A673 (cell line): Measurements from ENCODE around the gene KLC4. TPM values are rescaled to one million over a fixed set of nuclear protein-coding genes. Genes with fewer than 3 reads are reported as not detected.

Source experiments
- BruUV-seq: library from RNA; stranded (reverse); fragments of 400-500 nt; replicated peaks from 2 replicates; lab custom pipeline; 2021; lab: Mats Ljungman, UMichigan
- CTCF ChIA-PET: fragments of 300-600 bp; sonication (Branson Sonifier 250); formaldehyde crosslinking; loops from one replicate; lab custom pipeline; 2022; ENCODE audit warnings: antibody characterized with exemption; lab: Charles Lee
- POLR2A ChIA-PET: fragments of 300-600 bp; sonication (Branson Sonifier 250); formaldehyde crosslinking; loops from one replicate; lab custom pipeline; 2022; ENCODE audit warnings: antibody characterized with exemption; ENCODE audit not compliant: low non-redundant PET; lab: Charles Lee
- DNase-seq: peaks from one replicate; pipeline ENCODE4 v3.0.0-alpha.2; 2015; ENCODE audit warnings: low spot score
- H3K27ac ChIP-seq: fragments of 200-600 bp; sonication (generic); 2 replicates; pipeline ENCODE4 v1.5.1; 2016; ENCODE audit warnings: mixed run types, low read depth, mild to moderate bottlenecking, mixed read lengths, antibody characterized with exemption, low read length; ENCODE audit not compliant: poor library complexity, severe bottlenecking
- H3K27me3 ChIP-seq: fragments of 200-600 bp; sonication (generic); replicated peaks from 2 replicates; pipeline ENCODE4 v1.6.1; 2017; ENCODE audit warnings: mixed run types, low read depth, mild to moderate bottlenecking, mixed read lengths, antibody characterized with exemption, low read length; ENCODE audit not compliant: insufficient read depth, poor library complexity
- H3K36me3 ChIP-seq: fragments of 200-600 bp; sonication (generic); 2 replicates; pipeline ENCODE4 v1.6.1; 2016; ENCODE audit warnings: mixed run types, mild to moderate bottlenecking, mixed read lengths, antibody characterized with exemption, low read length; ENCODE audit not compliant: insufficient read depth, poor library complexity, severe bottlenecking
- H3K4me1 ChIP-seq: fragments of 200-600 bp; sonication (generic); 2 replicates; pipeline ENCODE4 v1.6.1; 2017; ENCODE audit warnings: mixed run types, mild to moderate bottlenecking, mixed read lengths, antibody characterized with exemption, low read length; ENCODE audit not compliant: insufficient read depth, poor library complexity, severe bottlenecking
- H3K4me3 ChIP-seq: fragments of 200-600 bp; sonication (generic); 2 replicates; pipeline ENCODE4 v1.5.1; 2016; ENCODE audit warnings: low read depth, mixed run types, mild to moderate bottlenecking, mixed read lengths, low read length; ENCODE audit not compliant: poor library complexity, severe bottlenecking
- H3K9me3 ChIP-seq: fragments of 200-600 bp; sonication (generic); 2 replicates; pipeline ENCODE4 v1.6.1; 2016; ENCODE audit warnings: mixed run types, low read depth, mild to moderate bottlenecking, mixed read lengths, antibody characterized with exemption, low read length; ENCODE audit not compliant: poor library complexity, severe bottlenecking
- CTCF ChIP-seq: fragments of 300-800, 200-600 bp; sonication (generic); conservative IDR thresholded peaks from 2 replicates; pipeline ENCODE4 v1.5.1; 2017; ENCODE audit warnings: low read depth, mild to moderate bottlenecking, antibody characterized with exemption, low read length, moderate library complexity, mixed read lengths
- EZH2 ChIP-seq: fragments of 200-600 bp; sonication (generic); IDR thresholded peaks from 2 replicates; pipeline ENCODE4 v1.6.1; 2017; ENCODE audit warnings: borderline replicate concordance, low read depth, mild to moderate bottlenecking, mixed read lengths, antibody characterized with exemption, low read length; ENCODE audit not compliant: poor library complexity, severe bottlenecking
- intact Hi-C: fragments of 100-400 bp; cut with micrococcal nuclease; formaldehyde crosslinking; loops from one replicate; pipeline ENCODE4 v1.10.0; 2022; ENCODE audit not compliant: unreplicated experiment
- total RNA-seq: library from RNA; stranded (reverse); gene quantifications from 2 replicates; pipeline ENCODE4 v1.2.3, GENCODE V29; 2021

KLC4 gene
- total RNA-seq, 1 experiment from 2014 or later, result 21.3 TPM

- ChIA-PET CTCF (interaction anchor here (1.2 to 1.5 kb wide), 2 partner anchors 63 to 131 kb away, joined by 5 to 8 read pairs; partner anchors contain the start of gene PTK7), POLR2A (interaction anchor here (1.2 kb wide), 1 partner anchor 84 kb away, joined by 5 read pairs; the partner anchor contains the start of gene CNPY3)
- Histone ChIP-seq H3K36me3 (peaks cover 60% of the 10 kb centered on the region), H3K27ac (peak overlapping the region; percentile 79), H3K27me3 (no peaks in the 10 kb centered on the region), H3K4me3 (peak overlapping the region; percentile 82), H3K9me3 (no peaks in the 10 kb centered on the region), H3K4me1 (peaks cover 7% of the 10 kb centered on the region)
- no peak for TF ChIP-seq CTCF
- TF ChIP-seq EZH2, result no peak
- DNase-seq, result no peak
- intact Hi-C loops, result loop anchor here (5.0 kb wide), 1 partner anchor 111 kb away; no protein-coding TSS in a partner anchor
- no TSS peak for BruUV-seq
Observed at GRCh38 chr6:43013097-43013842, 46.2 kb upstream of the KLC4 start.

- peaks cover 7% of the 10 kb centered on the region for H3K4me1 ChIP-seq
- H3K4me3 ChIP-seq, result peak within 1 kb of the TSS; percentile 82
- no peaks in the 10 kb centered on the region for H3K9me3 ChIP-seq
- BruUV-seq, result no TSS peak
- TF ChIP-seq EZH2 (no peak), CTCF (no peak)
- peak; percentile 100 for DNase-seq
- peak within 1 kb of the TSS; percentile 79 for H3K27ac ChIP-seq
- peaks cover 59% of the 10 kb centered on the region for H3K36me3 ChIP-seq
- POLR2A ChIA-PET, result interaction anchor here (0.6 to 1.2 kb wide), 2 partner anchors 30 to 85 kb away, joined by 3 to 5 read pairs; partner anchors contain the start of genes CNPY3 and PPP2R5D
- CTCF ChIA-PET, result interaction anchor here (0.6 to 1.5 kb wide), 4 partner anchors 35 to 150 kb away, joined by 4 to 8 read pairs (median 5); partner anchors contain the start of genes PEX6 and PTK7
- intact Hi-C loops, result loop anchor here (5.0 kb wide), 1 partner anchor 112 kb away; no protein-coding TSS in a partner anchor
- no peaks in the 10 kb centered on the region for H3K27me3 ChIP-seq
Observed at GRCh38 chr6:43013843-43014433, 45.5 kb upstream of the KLC4 start, which contains the start of the genes KLHDC3 and MEA1. Gene KLHDC3 (plus strand): TSS chr6:43014249. CDS start chr6:43017193, 2,944 bp downstream. Gene MEA1 (minus strand): TSS chr6:43013946. CDS start chr6:43013813, 133 bp downstream.

GRCh38 chr6:43014434-43014909 is 45.0 kb upstream of the KLC4 start:
- POLR2A ChIA-PET, result interaction anchor here (0.6 to 1.2 kb wide), 2 partner anchors 30 to 85 kb away, joined by 3 to 5 read pairs; partner anchors contain the start of genes CNPY3 and PPP2R5D
- DNase-seq, result peak; percentile 23
- peak overlapping the region; percentile 82 for H3K4me3 ChIP-seq
- CTCF ChIA-PET, result interaction anchor here (0.6 to 1.5 kb wide), 4 partner anchors 35 to 150 kb away, joined by 4 to 8 read pairs (median 5); partner anchors contain the start of genes PEX6 and PTK7
- no peaks in the 10 kb centered on the region for H3K27me3 ChIP-seq
- peaks cover 57% of the 10 kb centered on the region for H3K36me3 ChIP-seq
- peak overlapping the region; percentile 63 for H3K27ac ChIP-seq
- peaks cover 7% of the 10 kb centered on the region for H3K4me1 ChIP-seq
- no peaks in the 10 kb centered on the region for H3K9me3 ChIP-seq
- intact Hi-C loops, result loop anchor here (5.0 kb wide), 1 partner anchor 112 kb away; no protein-coding TSS in a partner anchor
- TF ChIP-seq CTCF, result no peak
- TF ChIP-seq EZH2, result no peak
- no TSS peak for BruUV-seq
